RWPE2 (cell line): ENCODE results near the gene C11orf21.

Source experiments
- ATAC-seq: fragments of 200-7000 bp; cut with Tn5 transposase; 3 replicates; pipeline ENCODE4 v1.9.1; 2021; ENCODE audit warnings: low read depth
- DNase-seq: peaks from one replicate; pipeline ENCODE4 v3.0.0-alpha.2; 2020; ENCODE audit warnings: low spot score
- H3K27ac ChIP-seq: fragments of 450-650 bp; 2 replicates; pipeline ENCODE4 v1.5.1; 2017; ENCODE audit warnings: mild to moderate bottlenecking; ENCODE audit not compliant: poor library complexity, severe bottlenecking
- H3K27me3 ChIP-seq: fragments of 250-450 bp; sonication (Bioruptor Pico); 2 replicates; pipeline ENCODE4 v1.5.1; 2021; ENCODE audit warnings: mild to moderate bottlenecking, moderate library complexity; ENCODE audit not compliant: insufficient read depth, poor library complexity, severe bottlenecking
- H3K36me3 ChIP-seq: fragments of 250-450 bp; sonication (Bioruptor Pico); 2 replicates; pipeline ENCODE4 v1.5.1; 2020; ENCODE audit warnings: low read depth, mild to moderate bottlenecking, moderate library complexity
- H3K4me1 ChIP-seq: fragments of 250-450 bp; sonication (Bioruptor Pico); 2 replicates; pipeline ENCODE4 v1.5.1; 2021; ENCODE audit warnings: mild to moderate bottlenecking, moderate library complexity; ENCODE audit not compliant: insufficient read depth, poor library complexity, severe bottlenecking
- H3K4me3 ChIP-seq: fragments of 250-450 bp; sonication (Bioruptor Pico); 2 replicates; pipeline ENCODE4 v1.5.1; 2021; ENCODE audit warnings: mild to moderate bottlenecking, moderate library complexity; ENCODE audit not compliant: severe bottlenecking
- H3K9me3 ChIP-seq: fragments of 250-450 bp; sonication (Bioruptor Pico); 2 replicates; pipeline ENCODE4 v1.5.1; 2021; ENCODE audit warnings: mild to moderate bottlenecking, moderate library complexity; ENCODE audit not compliant: severe bottlenecking
- CTCF ChIP-seq: fragments of 450-650 bp; IDR thresholded peaks from one replicate; pipeline ENCODE4 v1.5.1; 2017; ENCODE audit warnings: mild to moderate bottlenecking, moderate library complexity; ENCODE audit not compliant: poor library complexity, severe bottlenecking

The C11orf21 gene

GRCh38 chr11:2301631-2302305 is at the start of gene C11orf21, which contains the start of gene TSPAN32:
TSS of gene C11orf21 (minus strand) at chr11:2301918. CDS start at chr11:2301808, 110 bp downstream.
TSS of gene TSPAN32 (plus strand) at chr11:2302013. CDS start at chr11:2302150, 137 bp downstream.
- Histone ChIP-seq H3K27me3 (no peaks in the 10 kb centered on the region), H3K36me3 (no peaks in the 10 kb centered on the region), H3K27ac (no peak within 1 kb of the TSS), H3K4me1 (no peaks in the 10 kb centered on the region), H3K4me3 (no peak within 1 kb of the TSS), H3K9me3 (no peaks in the 10 kb centered on the region)
- no peak for TF ChIP-seq CTCF
- DNase-seq = no peak
- no peak for ATAC-seq

GRCh38 chr11:2348986-2349385 is 47.3 kb upstream of the C11orf21 start:
- Histone ChIP-seq H3K27ac (no peak overlapping the region), H3K4me3 (no peak overlapping the region), H3K27me3 (no peaks in the 10 kb centered on the region), H3K36me3 (no peaks in the 10 kb centered on the region), H3K9me3 (no peaks in the 10 kb centered on the region), H3K4me1 (no peaks in the 10 kb centered on the region)
- no peak for TF ChIP-seq CTCF
- ATAC-seq = no peak
- no peak for DNase-seq

GRCh38 chr11:2347308-2347830 is 45.7 kb upstream of the C11orf21 start:
- H3K9me3 ChIP-seq = no peaks in the 10 kb centered on the region

GRCh38 chr11:2346586-2347307 is 45.0 kb upstream of the C11orf21 start:
- no peak for TF ChIP-seq CTCF
- no peak overlapping the region for H3K27ac ChIP-seq
- H3K4me3 ChIP-seq = no peak overlapping the region
- ATAC-seq (no peak), DNase-seq (no peak)
- no peaks in the 10 kb centered on the region for H3K9me3 ChIP-seq
- H3K36me3 ChIP-seq = no peaks in the 10 kb centered on the region
- H3K27me3 ChIP-seq = no peaks in the 10 kb centered on the region
- H3K4me1 ChIP-seq = no peaks in the 10 kb centered on the region

More at GRCh38 chr11:2347308-2347830, 45.7 kb upstream of the C11orf21 start:
- Histone ChIP-seq H3K27me3 (no peaks in the 10 kb centered on the region), H3K4me1 (no peaks in the 10 kb centered on the region), H3K4me3 (no peak overlapping the region), H3K27ac (no peak overlapping the region), H3K36me3 (no peaks in the 10 kb centered on the region)
- TF ChIP-seq CTCF = no peak
- ATAC-seq (no peak), DNase-seq (no peak)
